Calu3 (cell line): ENCODE data around the gene TMEM39B. TPM values are rescaled to one million over a fixed set of nuclear protein-coding genes. Genes with fewer than 3 reads are reported as not detected.
"Not testable (repeated sequence)": the region's sequence is repeated elsewhere in the genome, so short reads cannot be mapped to it uniquely, and the experiment has no call there.

Source experiments
- BruUV-seq: library from RNA; stranded (reverse); fragments of 400-500 nt; replicated peaks from 2 replicates; lab custom pipeline; 2021; lab: Mats Ljungman, UMichigan
- CTCF ChIA-PET: fragments of 300-600 bp; sonication (Branson Sonifier 250); formaldehyde crosslinking; loops from one replicate; lab custom pipeline; 2022; ENCODE audit warnings: antibody characterized with exemption; lab: Charles Lee
- DNase-seq: peaks from one replicate; pipeline ENCODE4 v3.0.0; 2022
- H3K27ac Mint-ChIP-seq: one replicate; pipeline ENCODE4 v1.8.0; 2022; ENCODE audit warnings: mixed read lengths; ENCODE audit not compliant: unreplicated experiment
- H3K27me3 Mint-ChIP-seq: one replicate; pipeline ENCODE4 v1.8.0; 2022; ENCODE audit warnings: mixed read lengths; ENCODE audit not compliant: unreplicated experiment
- H3K36me3 Mint-ChIP-seq: one replicate; pipeline ENCODE4 v1.8.0; 2022; ENCODE audit warnings: mild to moderate bottlenecking, moderate library complexity, mixed read lengths; ENCODE audit not compliant: insufficient read depth, unreplicated experiment
- H3K4me1 Mint-ChIP-seq: one replicate; pipeline ENCODE4 v1.8.0; 2022; ENCODE audit warnings: mild to moderate bottlenecking, low read depth, mixed read lengths; ENCODE audit not compliant: unreplicated experiment
- H3K4me3 Mint-ChIP-seq: one replicate; pipeline ENCODE4 v1.8.0; 2022; ENCODE audit warnings: mild to moderate bottlenecking, low read depth, moderate library complexity, mixed read lengths; ENCODE audit not compliant: unreplicated experiment
- H3K9me3 Mint-ChIP-seq: one replicate; pipeline ENCODE4 v1.8.0; 2022; ENCODE audit warnings: low read depth, mixed read lengths; ENCODE audit not compliant: unreplicated experiment
- intact Hi-C: fragments of 100-400 bp; cut with micrococcal nuclease; formaldehyde crosslinking; loops from one replicate; pipeline ENCODE4 v1.10.0; 2022; ENCODE audit not compliant: unreplicated experiment
- total RNA-seq: library from RNA; stranded (reverse); gene quantifications from 2 replicates; pipeline ENCODE4 v1.2.3, GENCODE V29; 2022
- TF ChIP-seq, protein P1 (sequence below): fragments of 200-600 bp; IDR thresholded peaks from one replicate; pipeline ENCODE4 v1.8.0; 2022; ENCODE audit warnings: antibody characterized with exemption; ENCODE audit not compliant: unreplicated experiment

TMEM39B gene
- total RNA-seq, 1 experiment from 2014 or later: 19.5 TPM

DNA sequence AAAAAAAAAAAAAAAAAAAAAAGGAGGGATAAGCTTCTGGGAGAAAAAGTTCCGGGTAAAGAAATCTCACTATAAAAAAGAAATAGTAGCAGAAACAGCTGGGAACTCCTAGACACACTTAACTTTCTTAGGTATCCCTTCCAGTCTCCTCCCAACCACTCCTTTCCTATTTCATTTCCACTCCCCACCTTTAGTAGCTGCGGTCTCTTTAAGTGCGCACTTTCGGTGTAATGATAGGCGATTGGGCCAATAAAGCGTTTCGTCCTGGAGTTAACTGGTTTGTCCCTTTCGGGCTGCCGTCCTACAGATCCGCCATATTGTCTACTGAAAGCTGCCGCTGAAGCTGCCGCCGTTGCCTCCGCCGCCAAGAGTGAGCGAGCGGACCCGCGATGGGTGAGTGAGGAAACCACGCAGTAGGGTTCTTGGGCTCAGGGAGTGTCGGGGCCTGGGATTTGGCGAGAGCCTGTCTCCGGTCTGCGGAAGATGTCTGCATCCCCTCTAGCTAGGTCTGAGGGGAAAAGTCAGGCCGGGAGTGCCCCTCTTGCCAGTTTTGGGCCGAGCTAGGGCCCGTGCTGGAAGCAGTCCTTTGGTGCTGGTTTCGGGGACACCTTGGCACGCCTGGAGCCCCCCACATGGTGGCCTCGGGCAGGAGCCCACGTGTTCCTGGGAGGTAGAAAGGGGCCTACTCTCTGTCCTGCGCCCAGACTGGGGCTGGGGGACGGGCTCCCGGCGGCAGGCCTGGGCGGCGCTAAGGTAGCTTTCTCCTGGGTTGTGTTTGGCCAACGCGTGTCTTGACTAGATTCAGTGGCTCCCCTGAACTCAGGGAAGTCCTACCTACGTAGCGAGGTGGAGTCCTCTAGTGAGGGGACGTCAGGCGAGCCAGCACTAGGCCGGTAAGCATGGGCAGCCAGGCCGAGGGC, 35.3 kb downstream of the TMEM39B start, which contains the start of gene KPNA6:
Gene KPNA6, plus strand, starts transcription at position 315 of the 920 bp plus-strand sequence. Its CDS starts 75 bp downstream, at position 390.
- no TSS peak for BruUV-seq
- Mint-ChIP-seq H3K27me3 (no peaks in the 10 kb centered on the region), H3K4me1 (peaks cover 10% of the 10 kb centered on the region), H3K9me3 (no peaks in the 10 kb centered on the region), H3K36me3 (peaks cover 23% of the 10 kb centered on the region), H3K4me3 (peak within 1 kb of the TSS; percentile 98), H3K27ac (peak within 1 kb of the TSS; percentile 81)
- CTCF ChIA-PET: interaction anchor here (0.6 to 1.6 kb wide), 14 partner anchors 11 to 742 kb away, joined by 3 to 9 read pairs (median 3); partner anchors contain the start of genes KHDRBS1 and TMEM39B
- intact Hi-C loops: loop anchor here (2.0 kb wide), 1 partner anchor 41 kb away; no protein-coding TSS in a partner anchor
- peak; percentile 88 for DNase-seq
- TF ChIP-seq, protein P1, sequence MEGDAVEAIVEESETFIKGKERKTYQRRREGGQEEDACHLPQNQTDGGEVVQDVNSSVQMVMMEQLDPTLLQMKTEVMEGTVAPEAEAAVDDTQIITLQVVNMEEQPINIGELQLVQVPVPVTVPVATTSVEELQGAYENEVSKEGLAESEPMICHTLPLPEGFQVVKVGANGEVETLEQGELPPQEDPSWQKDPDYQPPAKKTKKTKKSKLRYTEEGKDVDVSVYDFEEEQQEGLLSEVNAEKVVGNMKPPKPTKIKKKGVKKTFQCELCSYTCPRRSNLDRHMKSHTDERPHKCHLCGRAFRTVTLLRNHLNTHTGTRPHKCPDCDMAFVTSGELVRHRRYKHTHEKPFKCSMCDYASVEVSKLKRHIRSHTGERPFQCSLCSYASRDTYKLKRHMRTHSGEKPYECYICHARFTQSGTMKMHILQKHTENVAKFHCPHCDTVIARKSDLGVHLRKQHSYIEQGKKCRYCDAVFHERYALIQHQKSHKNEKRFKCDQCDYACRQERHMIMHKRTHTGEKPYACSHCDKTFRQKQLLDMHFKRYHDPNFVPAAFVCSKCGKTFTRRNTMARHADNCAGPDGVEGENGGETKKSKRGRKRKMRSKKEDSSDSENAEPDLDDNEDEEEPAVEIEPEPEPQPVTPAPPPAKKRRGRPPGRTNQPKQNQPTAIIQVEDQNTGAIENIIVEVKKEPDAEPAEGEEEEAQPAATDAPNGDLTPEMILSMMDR: no peak

- H3K27ac Mint-ChIP-seq: no peak overlapping the region
- no peaks in the 10 kb centered on the region for H3K27me3 Mint-ChIP-seq
- H3K36me3 Mint-ChIP-seq: peaks cover 32% of the 10 kb centered on the region
- intact Hi-C loops: no loop called here
- CTCF ChIA-PET: interaction anchor here (0.6 to 1.1 kb wide), 2 partner anchors 22 to 54 kb away, joined by 3 to 5 read pairs; no protein-coding TSS in a partner anchor
- TF ChIP-seq, protein P1: no peak
- BruUV-seq: no TSS peak
- H3K9me3 Mint-ChIP-seq: no peaks in the 10 kb centered on the region
- H3K4me1 Mint-ChIP-seq: peaks cover 12% of the 10 kb centered on the region
- DNase-seq: no peak
- no peak overlapping the region for H3K4me3 Mint-ChIP-seq
These were observed 38.4 kb downstream of the TMEM39B start for GRCh38 chr1:32111040-32111623.

DNA sequence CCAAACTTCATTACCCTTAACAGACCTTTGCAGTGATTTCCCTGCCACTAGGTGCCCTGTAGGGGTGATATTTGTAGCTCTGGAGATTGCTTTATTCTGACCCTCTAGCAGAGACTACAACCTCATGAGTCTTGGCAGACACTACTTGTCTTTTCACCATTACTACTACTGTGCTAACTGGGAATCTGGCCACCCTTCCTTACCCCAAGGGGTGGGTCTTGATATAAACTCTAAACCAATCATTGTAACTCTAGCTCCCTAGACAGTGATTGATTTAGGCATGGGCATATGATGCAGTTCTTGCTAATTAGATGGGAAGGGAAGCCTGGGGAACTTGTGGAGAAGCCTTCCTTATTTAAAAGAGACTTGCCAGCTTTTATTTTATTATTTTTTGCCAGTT, 39.0 kb downstream of the TMEM39B start:
- Mint-ChIP-seq H3K9me3 (no peaks in the 10 kb centered on the region), H3K4me3 (no peak overlapping the region), H3K27me3 (no peaks in the 10 kb centered on the region), H3K27ac (no peak overlapping the region), H3K36me3 (peaks cover 33% of the 10 kb centered on the region), H3K4me1 (peaks cover 18% of the 10 kb centered on the region)
- intact Hi-C loops: no loop called here
- no TSS peak for BruUV-seq
- no peak for DNase-seq
- TF ChIP-seq, protein P1: no peak
- CTCF ChIA-PET: interaction anchor here (1.1 kb wide), 1 partner anchor 22 kb away, joined by 5 read pairs; no protein-coding TSS in a partner anchor

GRCh38 chr1:32112806-32113375, 40.2 kb downstream of the TMEM39B start:
- no peaks in the 10 kb centered on the region for H3K9me3 Mint-ChIP-seq
- H3K4me3 Mint-ChIP-seq: no peak overlapping the region
- DNase-seq: no peak
- TF ChIP-seq, protein P1: no peak
- no TSS peak for BruUV-seq
- H3K27ac Mint-ChIP-seq: no peak overlapping the region
- peaks cover 18% of the 10 kb centered on the region for H3K4me1 Mint-ChIP-seq
- no peaks in the 10 kb centered on the region for H3K27me3 Mint-ChIP-seq
- intact Hi-C loops: no loop called here
- CTCF ChIA-PET: interaction anchor here (0.6 kb wide), 1 partner anchor 42 kb away, joined by 3 read pairs; no protein-coding TSS in a partner anchor
- H3K36me3 Mint-ChIP-seq: peaks cover 32% of the 10 kb centered on the region

GRCh38 chr1:32113436-32113835, 40.7 kb downstream of the TMEM39B start:
- DNase-seq, H3K27ac Mint-ChIP-seq, BruUV-seq, intact Hi-C loops, H3K4me3 Mint-ChIP-seq, H3K9me3 Mint-ChIP-seq, H3K27me3 Mint-ChIP-seq: not testable (repeated sequence)
- Mint-ChIP-seq H3K36me3 (peaks cover 29% of the 10 kb centered on the region), H3K4me1 (peaks cover 18% of the 10 kb centered on the region)
- CTCF ChIA-PET: interaction anchor here (0.6 kb wide), 1 partner anchor 41 kb away, joined by 3 read pairs; no protein-coding TSS in a partner anchor
